HG03460 (cell line): ENCODE data around the gene GAL3ST3.

ENCODE experiments used
- ATAC-seq: cut with Tn5 transposase; IDR thresholded peaks from one replicate; pipeline ENCODE4 v1.9.1; 2021; ENCODE audit not compliant: unreplicated experiment

The GAL3ST3 gene

DNA sequence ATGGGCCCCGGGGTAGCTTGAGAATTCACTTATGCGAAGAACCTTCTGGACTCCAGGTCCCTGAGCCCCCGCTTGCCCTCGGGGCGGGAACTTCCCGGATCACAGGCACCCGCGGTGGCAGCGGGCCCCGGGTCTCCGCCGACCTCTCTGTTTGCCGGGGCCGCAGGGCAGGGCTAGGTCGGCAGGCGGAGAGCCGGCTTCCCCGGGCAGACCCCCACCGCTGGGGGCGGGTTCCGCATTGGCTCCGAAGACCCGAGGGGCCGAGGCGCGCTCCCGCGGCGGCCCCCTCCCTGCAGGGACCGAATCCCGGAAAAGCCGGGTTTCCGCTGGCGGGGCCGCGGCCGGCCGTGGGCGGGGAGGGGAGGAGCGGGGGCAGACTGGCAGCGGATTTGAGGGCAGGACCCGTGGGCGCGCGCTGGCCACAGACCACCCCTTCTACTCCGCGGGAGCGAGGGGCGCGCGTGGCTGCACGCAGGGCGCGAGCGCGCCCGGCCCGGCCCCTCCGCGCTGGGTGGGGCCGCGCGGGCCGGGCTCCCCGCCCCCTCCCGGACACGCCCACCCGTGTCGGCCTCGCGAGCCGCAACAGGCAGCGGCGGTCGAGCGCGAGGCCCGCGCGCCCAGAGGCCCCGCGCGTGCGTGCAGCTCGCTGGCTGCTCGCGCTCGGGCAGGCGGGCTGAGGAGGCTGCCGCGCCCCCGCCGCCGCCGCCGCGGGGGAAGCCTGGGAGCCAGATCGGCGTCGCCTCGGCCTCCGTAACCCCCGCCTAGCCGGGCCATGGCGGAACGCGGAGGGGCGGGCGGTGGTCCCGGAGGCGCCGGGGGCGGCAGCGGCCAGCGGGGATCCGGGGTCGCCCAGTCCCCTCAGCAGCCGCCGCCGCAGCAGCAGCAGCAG, 21.0 kb upstream of the GAL3ST3 start, which contains the start of gene PACS1:
Gene PACS1 (plus strand): TSS at position 558 of the 889 bp plus-strand sequence. CDS start 215 bp downstream, at position 773.
- ATAC-seq: peak; percentile 41

DNA sequence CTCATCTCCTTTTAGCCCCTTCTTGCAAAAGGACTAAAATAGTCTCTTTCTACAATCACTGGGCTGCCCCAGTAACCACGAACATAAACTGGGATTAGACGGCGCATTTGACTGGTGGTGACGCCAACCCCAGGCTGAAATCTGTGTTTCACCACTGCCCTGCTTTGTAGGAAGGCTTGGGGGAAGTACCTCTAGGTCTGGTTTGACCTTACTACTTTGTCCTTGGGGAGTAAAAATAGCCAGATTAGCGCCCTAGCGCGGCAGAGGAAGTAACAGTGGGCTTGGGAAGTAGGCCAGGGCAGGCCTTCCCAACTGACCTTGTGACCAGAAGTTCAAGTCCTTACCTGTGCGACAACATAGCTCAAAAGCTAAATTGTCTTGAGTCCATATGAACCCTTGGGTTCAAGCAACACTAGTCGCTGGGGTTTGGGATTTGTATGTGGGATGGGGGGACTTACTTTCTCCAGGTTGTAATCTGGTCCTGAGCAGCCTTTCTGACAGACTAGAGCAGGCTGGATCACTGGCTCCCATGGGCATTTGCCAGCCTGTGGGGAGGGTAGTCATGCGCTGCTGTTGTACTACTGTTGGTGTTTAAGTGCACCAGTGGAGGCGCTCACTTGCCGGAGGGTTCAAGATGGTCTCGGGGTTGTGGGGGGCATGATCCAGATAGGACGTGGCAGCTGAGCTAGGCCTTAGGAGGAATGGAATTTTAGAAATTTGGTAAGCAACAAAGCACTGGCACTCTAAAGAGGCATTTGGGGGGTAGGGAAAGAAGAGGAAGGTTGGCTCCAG, 20.2 kb upstream of the GAL3ST3 start:
- peak; percentile 16 for ATAC-seq

DNA sequence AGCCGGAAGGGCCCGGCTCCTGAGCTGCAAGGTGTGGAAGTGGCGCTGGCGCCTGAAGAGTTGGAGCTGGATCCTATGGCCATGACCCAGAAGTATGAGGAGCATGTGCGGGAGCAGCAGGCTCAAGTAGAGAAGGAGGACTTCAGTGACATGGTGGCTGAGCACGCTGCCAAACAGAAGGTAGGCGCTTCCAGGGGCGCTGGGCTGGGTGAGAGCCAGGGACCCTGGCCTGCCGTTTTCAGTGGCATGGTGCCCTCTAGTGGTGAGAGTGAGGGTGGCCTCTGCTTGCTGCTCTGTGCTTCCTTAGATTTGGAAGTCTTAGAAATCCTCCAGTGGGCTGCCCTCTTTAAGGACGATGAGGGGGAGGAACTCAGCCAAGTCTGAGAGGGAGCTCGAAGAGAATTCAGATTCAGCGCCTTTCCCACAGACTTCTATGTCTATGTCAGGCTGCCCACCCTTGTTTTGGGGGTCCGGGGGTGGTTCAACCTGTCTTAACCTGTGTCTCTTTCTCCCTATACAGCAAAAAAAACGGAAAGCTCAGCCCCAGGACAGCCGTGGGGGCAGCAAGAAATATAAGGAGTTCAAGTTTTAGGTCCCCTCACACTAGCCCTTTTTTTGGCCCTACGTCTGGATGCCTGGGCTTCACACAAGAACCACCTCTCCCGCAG, 19.3 kb upstream of the GAL3ST3 start:
- ATAC-seq: no peak

DNA sequence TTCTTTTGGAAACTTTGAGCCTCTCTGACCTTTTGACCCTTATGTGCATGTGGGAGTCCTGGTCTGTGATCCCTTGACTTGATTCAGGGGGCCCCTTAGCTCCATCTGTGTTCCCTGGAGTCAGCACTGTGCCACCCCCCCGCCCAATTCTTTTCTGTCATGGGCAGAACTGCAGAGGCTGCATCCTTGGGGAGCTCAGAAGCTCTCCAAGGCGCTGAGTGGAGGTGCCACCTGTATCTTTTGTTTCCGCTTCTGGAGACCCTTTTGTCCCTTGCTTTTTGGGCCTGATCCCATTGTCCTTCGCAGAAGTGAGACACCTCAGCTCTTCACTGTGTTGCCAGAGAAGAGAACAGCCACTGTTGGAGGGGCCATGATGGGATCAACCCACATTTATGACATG, 18.7 kb upstream of the GAL3ST3 start:
- ATAC-seq: no peak

DNA sequence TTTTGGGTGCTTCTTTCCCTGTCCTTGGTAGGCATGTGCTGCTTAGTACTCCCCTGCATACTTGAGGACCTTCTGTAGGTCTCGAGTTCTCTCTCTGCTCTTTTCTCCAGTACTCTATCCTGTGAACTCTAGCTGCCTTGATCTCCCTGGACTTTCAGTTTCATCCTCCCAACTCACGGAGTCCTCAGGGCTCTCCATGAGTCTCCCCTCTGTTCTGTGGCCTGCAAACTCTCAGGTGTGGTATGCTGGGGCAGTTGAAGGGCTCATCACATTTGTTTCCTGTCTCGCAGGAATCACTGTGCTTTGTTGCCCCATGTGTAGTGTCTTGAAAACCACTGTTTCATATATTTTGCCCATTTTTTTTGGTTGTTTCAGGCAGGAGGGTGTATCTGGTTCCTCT, 17.8 kb upstream of the GAL3ST3 start:
- no peak for ATAC-seq

DNA sequence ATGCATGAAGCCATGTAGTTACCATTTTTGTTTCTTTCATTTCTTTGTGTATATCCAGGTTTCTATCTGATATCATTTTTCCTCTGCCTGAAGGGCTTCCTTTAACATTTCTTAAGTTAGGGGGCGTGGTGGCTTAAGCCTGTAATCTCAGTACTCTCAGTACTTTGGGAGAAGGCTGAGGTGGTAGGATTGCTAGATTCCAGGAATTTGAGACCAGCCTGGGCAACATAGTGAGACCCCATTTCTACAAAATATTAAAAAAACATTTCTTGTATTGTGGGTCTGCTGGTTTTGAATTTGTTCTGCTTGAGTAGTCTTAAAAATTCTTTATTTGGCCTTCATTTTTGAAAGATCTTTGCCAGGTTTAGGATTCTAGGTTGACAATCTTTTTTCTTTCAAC, 15.6 kb upstream of the GAL3ST3 start:
- no peak for ATAC-seq

DNA sequence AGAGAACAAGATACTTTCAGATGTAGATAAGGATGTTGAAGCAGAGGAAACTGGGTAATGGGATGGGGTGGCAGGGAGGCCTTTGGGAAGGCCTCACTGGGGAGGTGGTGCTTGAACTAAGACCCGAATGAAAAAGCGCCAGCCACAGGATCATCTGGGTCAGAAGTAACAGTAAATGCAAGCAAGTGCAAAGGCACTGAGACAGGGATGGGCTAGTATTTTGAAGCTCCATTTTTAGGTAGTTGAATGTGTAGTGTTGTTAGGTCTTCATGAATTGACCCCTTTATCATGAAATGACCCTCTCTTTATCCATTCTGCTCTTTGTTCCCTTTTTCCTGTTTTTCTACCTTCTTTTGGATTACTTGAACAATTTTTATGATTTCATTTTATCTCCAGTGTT, 14.9 kb upstream of the GAL3ST3 start:
- ATAC-seq: no peak

DNA sequence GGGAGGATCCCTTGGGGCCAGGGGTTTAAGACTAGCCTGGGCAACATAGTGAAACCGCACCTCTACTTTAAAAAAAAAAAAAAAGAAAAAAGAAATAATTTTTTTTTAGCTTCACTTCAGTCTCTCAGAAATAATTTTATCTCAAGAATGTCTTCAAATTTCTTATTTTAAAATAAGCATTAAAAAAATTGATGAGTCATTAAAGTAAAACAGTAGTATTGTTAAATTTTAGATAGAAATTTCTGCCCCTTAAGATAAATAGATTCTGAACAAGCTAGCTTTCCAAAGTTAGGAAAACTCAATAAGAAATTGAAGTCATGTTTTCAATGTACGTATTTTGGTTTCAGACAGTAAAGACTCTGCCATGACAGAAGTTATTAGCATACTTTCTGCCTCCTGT, 13.4 kb upstream of the GAL3ST3 start:
- ATAC-seq: no peak

DNA sequence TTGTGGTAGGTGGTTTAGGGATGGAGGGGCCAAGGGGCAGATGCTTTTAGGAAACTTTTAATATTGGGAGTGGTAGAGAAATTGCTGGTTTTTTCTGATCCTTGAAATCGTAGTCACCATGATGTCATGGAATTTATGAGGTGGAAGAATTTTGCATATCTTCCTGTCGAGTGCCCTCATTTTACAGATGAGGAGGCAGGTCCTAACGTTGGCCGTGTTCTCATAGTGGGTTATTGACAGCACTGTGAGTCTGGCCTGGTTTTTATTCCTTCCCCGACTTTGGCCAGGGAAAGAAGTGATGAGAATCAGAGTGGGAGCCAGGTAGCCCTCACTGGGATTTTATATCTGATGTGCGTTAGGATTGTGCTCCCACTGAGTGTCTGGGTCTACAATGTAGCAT, 12.3 kb upstream of the GAL3ST3 start:
- no peak for ATAC-seq

DNA sequence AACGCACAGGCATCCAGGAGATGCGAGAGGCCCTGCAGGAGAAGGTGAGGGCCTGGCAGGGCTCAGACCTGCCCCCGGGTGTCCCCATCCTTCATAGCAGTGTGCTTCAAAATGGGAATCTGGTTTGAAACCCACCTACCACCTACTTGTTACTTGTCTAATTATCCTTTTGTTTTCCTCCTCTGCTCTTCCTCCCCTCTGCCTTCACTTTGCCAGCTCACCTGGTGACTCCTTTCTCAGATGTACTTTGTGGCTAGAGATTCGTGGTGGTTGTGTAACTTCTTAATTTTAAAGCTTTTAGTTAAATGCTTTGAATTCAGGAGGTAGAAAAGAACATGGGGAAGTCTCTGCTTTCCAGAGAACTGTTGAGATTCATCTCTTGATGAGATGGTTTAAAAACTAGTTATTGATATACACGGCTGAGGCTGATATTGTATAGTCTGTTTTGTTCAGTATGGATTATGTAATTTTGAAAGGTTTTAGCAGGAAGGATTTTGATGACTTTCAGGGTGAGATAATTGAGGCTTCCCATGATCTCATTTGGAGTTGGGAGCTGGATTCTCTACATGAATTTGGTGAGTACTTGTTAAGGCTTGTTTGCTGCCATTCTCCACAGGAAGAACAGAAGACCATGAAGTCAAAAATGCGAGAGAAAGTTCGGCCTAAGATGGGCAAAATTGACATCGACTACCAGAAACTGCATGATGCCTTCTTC, 11.2 kb upstream of the GAL3ST3 start:
- no peak for ATAC-seq

DNA sequence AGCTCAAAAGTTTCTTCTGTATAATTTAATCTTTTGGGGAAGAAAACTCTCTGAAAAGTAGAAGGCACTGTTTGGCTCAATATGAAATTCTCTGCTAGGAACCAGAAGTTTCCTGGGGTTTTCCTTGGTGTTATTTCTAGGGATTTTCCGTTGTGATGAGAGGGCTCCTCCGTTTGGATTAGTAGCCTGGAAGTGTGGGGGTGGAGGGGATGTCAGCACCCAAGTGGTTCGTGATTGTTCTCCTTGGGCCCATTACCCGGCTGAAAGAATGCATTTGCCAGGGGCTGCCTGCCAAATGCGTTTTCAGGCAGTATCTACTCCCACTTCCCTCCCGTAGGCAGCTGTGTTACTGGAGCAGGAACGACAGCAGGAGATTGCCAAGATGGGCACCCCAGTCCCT, 7.5 kb upstream of the GAL3ST3 start:
- ATAC-seq: no peak

DNA sequence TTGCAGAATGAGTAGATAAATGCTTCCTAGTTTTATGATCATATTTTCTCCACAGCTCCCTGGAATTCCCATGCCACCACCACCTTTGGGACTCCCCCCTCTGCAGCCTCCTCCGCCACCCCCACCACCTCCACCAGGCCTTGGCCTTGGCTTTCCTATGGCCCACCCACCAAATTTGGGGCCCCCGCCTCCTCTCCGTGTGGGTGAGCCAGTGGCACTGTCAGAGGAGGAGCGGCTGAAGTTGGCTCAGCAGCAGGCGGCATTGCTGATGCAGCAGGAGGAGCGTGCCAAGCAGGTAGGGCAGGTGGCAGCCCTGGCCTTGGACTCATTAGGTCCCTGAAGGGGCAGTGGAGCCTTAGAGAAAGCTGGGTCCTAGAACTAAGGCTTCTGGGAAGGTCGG, 6.1 kb upstream of the GAL3ST3 start:
- ATAC-seq: no peak

DNA sequence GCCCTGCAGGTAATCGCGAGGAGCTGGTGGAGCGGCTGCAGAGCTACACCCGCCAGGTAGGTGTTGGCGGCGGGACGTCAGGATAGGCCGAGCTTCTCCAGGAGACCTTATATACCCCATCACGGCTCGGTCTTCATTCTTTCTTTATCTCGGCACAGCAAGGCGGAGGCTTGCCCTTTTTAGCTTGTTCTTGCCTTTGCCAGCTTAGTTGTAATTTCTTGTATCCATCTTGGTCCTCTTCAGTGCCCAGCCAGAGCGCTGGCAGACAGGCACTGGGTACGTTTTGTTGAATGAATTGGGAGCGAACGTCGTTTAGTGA, 3.7 kb upstream of the GAL3ST3 start:
- ATAC-seq: no peak

DNA sequence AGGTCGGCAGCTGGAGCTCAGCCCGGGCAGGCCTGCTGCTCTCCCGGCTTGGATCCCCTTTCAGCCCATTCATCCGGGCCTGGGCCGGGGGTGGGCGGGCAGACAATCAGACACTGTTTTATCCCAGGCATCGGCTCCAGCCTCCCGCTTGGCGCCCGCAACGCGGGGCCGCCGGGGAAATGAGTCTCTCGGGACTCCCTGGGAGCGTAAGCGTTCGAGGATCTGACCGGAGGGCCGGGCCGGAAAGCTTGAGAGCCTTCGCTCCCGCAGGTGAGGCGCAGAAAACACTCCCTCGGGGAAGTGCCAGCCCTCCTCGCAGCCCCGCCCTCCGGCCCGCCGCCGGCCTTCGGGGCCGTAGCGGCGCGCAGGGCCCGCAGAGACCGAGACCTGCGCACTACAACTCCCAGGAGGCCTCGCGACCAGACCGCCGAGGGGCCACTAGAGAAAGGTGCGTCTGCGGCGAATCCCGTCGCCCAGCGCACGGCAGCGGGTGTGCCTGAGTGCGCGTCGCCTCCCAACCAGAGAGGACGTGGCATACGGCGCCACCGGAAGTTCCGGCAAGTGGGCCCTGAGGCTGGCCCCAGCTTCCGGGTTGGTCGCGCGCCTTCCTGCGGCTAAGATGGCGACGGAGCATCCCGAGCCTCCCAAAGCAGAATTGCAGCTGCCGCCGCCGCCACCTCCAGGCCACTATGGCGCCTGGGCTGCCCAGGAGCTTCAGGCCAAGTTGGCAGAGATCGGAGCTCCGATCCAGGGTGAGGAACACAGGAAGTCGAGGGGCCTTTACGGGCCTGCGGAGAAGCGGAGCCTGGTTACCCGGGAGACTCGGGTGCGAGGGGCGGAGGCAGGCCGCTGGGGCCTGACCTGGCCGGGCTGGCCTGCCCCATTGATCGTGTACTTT, 3.1 kb upstream of the GAL3ST3 start, which contains the start of gene SF3B2:
Gene SF3B2 (plus strand): TSS at position 599 of the 898 bp plus-strand sequence. CDS start 21 bp downstream, at position 620.
- peak; percentile 87 for ATAC-seq

DNA sequence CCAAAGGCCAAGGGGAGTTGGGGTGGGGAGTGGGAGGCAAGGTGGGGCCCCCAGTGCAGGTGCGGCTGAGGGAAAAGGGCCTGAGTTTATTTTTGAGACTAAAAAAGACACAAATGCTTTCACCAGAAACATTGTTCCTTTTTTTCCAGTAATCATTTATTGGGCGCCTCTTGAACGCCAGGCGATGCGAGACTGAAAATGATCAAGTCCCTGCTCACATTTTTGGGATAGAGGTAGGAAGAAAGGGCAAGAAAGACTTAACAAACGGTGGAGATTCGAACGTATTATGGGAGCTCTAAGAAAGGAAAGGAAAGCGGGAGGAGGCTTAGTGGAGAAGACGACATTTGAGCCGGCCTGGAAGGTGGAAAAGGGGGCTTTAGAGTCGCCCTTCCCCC, 2.4 kb upstream of the GAL3ST3 start:
- no peak for ATAC-seq

DNA sequence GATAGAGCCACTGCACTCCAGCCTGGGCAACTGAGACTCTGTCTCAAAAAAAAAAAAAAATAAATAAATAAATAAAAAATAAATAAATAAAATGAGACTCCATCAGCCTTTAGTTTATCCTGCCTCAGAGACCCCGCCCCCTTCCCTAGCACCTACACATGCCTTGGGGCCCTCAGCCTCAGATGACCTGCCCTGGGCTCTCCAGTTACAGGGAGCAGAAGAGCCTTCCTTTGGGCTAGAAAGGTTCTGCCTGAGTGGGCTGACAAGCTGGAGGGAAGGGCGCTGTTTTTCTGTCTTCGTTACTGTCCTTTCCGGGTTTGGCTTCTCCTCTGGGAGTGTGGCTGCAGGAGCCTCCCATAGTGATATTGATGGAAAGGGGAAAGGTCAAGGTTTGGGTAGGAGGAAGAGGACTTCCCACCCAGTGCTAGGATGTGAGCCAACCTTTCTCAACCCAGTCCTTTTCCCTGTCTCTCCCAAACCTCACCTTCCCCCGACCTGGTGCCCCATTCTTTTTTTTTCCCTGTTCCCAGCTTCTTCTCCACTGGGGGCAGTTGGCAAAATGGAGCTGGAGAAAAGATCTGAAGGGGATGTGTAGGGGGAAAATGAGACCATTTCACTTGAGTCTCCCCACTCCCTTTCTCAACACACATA, 1.7 kb upstream of the GAL3ST3 start:
- ATAC-seq: no peak

DNA sequence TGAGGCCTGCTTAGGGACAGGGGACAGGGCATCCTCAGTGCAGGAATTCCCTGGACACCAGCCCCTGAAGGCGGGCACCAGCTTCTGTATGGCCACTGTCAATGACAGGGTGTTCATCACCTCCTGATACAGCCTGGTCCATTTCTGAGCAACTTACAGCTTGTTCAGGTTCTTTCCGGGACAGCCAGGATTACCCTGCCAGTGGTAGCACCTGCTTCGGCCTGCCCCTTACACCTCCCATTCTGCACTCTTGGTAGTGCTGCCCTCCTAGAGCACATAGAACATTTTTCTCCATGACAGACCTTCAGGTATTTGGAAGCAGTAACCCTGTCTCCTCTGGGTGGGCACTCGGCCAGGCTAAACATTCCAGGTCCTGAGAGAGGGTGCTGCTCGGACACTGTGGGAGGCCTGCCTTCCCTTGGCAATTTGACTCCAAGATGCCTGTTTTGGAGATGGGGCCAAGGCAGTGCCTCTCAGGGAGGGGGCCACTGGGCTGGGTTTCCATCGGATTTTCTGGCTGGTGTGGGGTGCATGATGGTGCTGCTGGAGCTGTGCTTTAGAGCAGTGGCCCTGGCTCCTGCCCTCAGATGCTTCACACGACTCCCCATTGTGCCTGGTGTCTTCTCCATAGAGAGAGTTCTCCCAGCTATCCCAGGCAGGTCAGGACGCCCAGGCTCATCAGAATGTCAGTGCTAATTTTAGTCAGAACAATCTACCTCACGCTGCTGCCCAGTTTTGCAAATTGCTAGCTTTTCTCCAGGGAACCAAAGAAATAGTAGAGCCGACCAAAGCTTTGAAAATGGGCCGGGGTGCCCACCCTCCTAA, 1.2 kb downstream of the GAL3ST3 start:
- ATAC-seq: no peak

DNA sequence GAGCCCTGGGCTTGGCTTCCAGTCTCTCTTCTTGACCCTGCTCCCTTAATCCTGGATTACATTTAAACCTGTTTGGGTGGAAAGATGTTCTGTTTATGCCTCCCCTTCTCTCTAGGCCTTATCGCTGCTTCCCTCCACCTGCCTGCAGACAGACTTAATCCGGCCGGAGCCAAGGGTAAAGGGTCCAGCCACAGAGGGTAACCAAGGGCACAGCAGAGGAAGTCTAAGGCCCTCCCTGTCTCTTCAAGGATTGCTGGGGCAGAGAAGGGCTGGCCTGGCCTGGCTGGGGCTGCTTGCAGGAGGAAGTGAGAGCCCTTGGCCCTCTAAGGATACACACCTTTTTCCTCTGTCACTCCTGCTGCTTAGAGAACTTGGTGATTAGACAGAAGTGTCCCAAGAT, 2.1 kb downstream of the GAL3ST3 start:
- ATAC-seq: no peak
